PC-9 (cell line): ENCODE results near the gene IGSF21.

Source experiments
- EZH2 ChIP-seq: fragments of 200-600 bp; sonication (generic); IDR thresholded peaks from 2 replicates; pipeline ENCODE4 v1.8.0; 2017; ENCODE audit warnings: antibody characterized with exemption, low read depth
- TF ChIP-seq, protein P1 (sequence below): fragments of 200-600 bp; sonication (generic); conservative IDR thresholded peaks from 2 replicates; pipeline ENCODE4 v1.6.1; 2017; ENCODE audit warnings: mixed run types, antibody characterized with exemption, mild to moderate bottlenecking, moderate library complexity

DNA sequence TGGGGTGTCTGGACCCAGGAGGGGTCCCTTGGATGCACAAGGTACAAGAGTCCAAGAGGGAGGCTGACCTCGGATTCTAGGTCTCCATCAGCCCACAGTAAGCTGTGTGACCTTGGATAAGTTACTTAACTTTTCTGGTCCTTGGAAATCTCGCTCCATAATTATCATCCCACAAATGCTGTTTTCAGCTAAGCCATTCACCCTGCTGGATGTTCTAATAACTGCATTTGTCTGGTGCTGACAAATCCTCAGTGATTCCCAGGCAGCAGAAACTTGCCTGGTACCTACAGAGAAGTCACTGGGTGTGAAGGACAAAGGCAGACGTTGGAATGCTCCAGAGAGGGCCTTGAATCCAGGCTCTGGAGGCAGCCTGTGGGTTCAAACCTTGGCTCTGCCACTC is 89.7 kb downstream of the IGSF21 start:
- TF ChIP-seq, protein P1, sequence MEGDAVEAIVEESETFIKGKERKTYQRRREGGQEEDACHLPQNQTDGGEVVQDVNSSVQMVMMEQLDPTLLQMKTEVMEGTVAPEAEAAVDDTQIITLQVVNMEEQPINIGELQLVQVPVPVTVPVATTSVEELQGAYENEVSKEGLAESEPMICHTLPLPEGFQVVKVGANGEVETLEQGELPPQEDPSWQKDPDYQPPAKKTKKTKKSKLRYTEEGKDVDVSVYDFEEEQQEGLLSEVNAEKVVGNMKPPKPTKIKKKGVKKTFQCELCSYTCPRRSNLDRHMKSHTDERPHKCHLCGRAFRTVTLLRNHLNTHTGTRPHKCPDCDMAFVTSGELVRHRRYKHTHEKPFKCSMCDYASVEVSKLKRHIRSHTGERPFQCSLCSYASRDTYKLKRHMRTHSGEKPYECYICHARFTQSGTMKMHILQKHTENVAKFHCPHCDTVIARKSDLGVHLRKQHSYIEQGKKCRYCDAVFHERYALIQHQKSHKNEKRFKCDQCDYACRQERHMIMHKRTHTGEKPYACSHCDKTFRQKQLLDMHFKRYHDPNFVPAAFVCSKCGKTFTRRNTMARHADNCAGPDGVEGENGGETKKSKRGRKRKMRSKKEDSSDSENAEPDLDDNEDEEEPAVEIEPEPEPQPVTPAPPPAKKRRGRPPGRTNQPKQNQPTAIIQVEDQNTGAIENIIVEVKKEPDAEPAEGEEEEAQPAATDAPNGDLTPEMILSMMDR: no peak
- no peak for TF ChIP-seq EZH2
